IMR-90 (cell line): ENCODE measurements around the gene UGT1A10. TPM values are rescaled to one million over a fixed set of nuclear protein-coding genes. Genes with fewer than 3 reads are reported as not detected.
"Not testable (repeated sequence)": the region's sequence is repeated elsewhere in the genome, so short reads cannot be mapped to it uniquely, and the experiment has no call there.

Source experiments
- ATAC-seq: fragments of 200-7000 bp; cut with Tn5 transposase; 2 replicates; pipeline ENCODE4 v1.9.1; 2020; ENCODE audit warnings: low read depth, mild to moderate bottlenecking, moderate library complexity
- BruUV-seq: library from RNA; stranded (reverse); fragments of 400-500 nt; replicated peaks from 2 replicates; lab custom pipeline; 2021; lab: Mats Ljungman, UMichigan
- CTCF ChIA-PET: fragments of 300-600 bp; formaldehyde crosslinking; extraction: SDS; loops from one replicate; lab custom pipeline; 2021; ENCODE audit warnings: antibody characterized with exemption; lab: Yijun Ruan, JAX
- POLR2A ChIA-PET: fragments of 300-600 bp; sonication (Branson Sonifier 250); formaldehyde crosslinking; loops from one replicate; lab custom pipeline; 2022; ENCODE audit warnings: antibody characterized with exemption; ENCODE audit not compliant: unreplicated experiment; lab: Charles Lee
- DNase-seq: peaks from one replicate; pipeline ENCODE4 v3.0.0; 2013
- H2AFZ ChIP-seq: replicated peaks from 2 replicates; pipeline ENCODE3; 2013; ENCODE audit warnings: low read length, mild to moderate bottlenecking; ENCODE audit not compliant: poor library complexity
- H2AK5ac ChIP-seq: 2 replicates; pipeline ENCODE4 v1.6.1; 2013; ENCODE audit warnings: low read depth, low read length, inconsistent platforms
- H2AK9ac ChIP-seq: replicated peaks from 2 replicates; pipeline ENCODE3; 2013; ENCODE audit warnings: mild to moderate bottlenecking, low read depth, low read length, moderate library complexity; ENCODE audit not compliant: poor library complexity
- H2BK120ac ChIP-seq: 2 replicates; pipeline ENCODE4 v1.6.1; 2013; ENCODE audit warnings: low read depth, low read length, inconsistent platforms
- H2BK15ac ChIP-seq: 3 replicates; pipeline ENCODE4 v1.6.1; 2013; ENCODE audit warnings: low read depth, low read length, inconsistent platforms
- H2BK20ac ChIP-seq: 2 replicates; pipeline ENCODE4 v1.6.1; 2013; ENCODE audit warnings: low read depth, mild to moderate bottlenecking, inconsistent platforms, low read length, moderate library complexity
- H2BK5ac ChIP-seq: 2 replicates; pipeline ENCODE4 v1.6.1; 2013; ENCODE audit warnings: mild to moderate bottlenecking, low read depth, low read length, inconsistent platforms; ENCODE audit not compliant: poor library complexity, severe bottlenecking
- H3K14ac ChIP-seq: replicated peaks from 2 replicates; pipeline ENCODE4 v1.6.1; 2013; ENCODE audit warnings: low read depth, low read length, inconsistent platforms
- H3K18ac ChIP-seq: 2 replicates; pipeline ENCODE4 v1.6.1; 2013; ENCODE audit warnings: low read depth, low read length, control low read depth
- H3K23ac ChIP-seq: 2 replicates; pipeline ENCODE4 v1.6.1; 2013; ENCODE audit warnings: low read depth, low read length, inconsistent platforms
- H3K27ac ChIP-seq: 2 replicates; pipeline ENCODE4 v1.5.1; 2013; ENCODE audit warnings: mild to moderate bottlenecking, control low read depth, low read length; ENCODE audit not compliant: insufficient read depth
- H3K27me3 ChIP-seq: 2 replicates; pipeline ENCODE4 v1.6.1; 2013; ENCODE audit warnings: low read length; ENCODE audit not compliant: control insufficient read depth, insufficient read depth
- H3K36me3 ChIP-seq: 2 replicates; pipeline ENCODE4 v1.6.1; 2013; ENCODE audit warnings: low read length, mixed read lengths; ENCODE audit not compliant: control insufficient read depth, insufficient read depth
- H3K4ac ChIP-seq: 2 replicates; pipeline ENCODE4 v1.6.1; 2013; ENCODE audit warnings: low read depth, low read length, inconsistent platforms
- H3K4me1 ChIP-seq: 2 replicates; pipeline ENCODE4 v1.6.1; 2013; ENCODE audit warnings: low read length, mixed read lengths; ENCODE audit not compliant: control insufficient read depth, insufficient read depth
- H3K4me2 ChIP-seq: 2 replicates; pipeline ENCODE4 v1.6.1; 2013; ENCODE audit warnings: low read depth, mild to moderate bottlenecking, control low read depth, low read length, moderate library complexity
- H3K4me3 ChIP-seq: 2 replicates; pipeline ENCODE4 v1.5.1; 2013; ENCODE audit warnings: low read depth, mild to moderate bottlenecking, control low read depth, low read length, moderate library complexity; ENCODE audit not compliant: insufficient read depth
- H3K56ac ChIP-seq: 2 replicates; pipeline ENCODE4 v1.6.1; 2013; ENCODE audit warnings: low read length, inconsistent platforms; ENCODE audit not compliant: insufficient read depth; ENCODE audit errors: extremely low read depth
- H3K79me1 ChIP-seq, 2 experiments: 2 replicates each; pipeline ENCODE4 v1.6.1; 2013; ENCODE audit warnings: low read length in 2 of 2, inconsistent platforms in 1 of 2, low read depth in 1 of 2
- H3K9ac ChIP-seq: 2 replicates; pipeline ENCODE4 v1.6.1; 2013; ENCODE audit warnings: low read depth, low read length, control low read depth
- H3K9me1 ChIP-seq: 2 replicates; pipeline ENCODE4 v1.6.1; 2013; ENCODE audit warnings: low read length, inconsistent platforms; ENCODE audit not compliant: insufficient read depth
- H3K9me3 ChIP-seq: 2 replicates; pipeline ENCODE4 v1.6.1; 2013; ENCODE audit warnings: low read length; ENCODE audit not compliant: control insufficient read depth, insufficient read depth
- H4K20me1 ChIP-seq: 2 replicates; pipeline ENCODE4 v1.6.1; 2013; ENCODE audit warnings: low read length, inconsistent platforms; ENCODE audit not compliant: insufficient read depth
- H4K5ac ChIP-seq: 2 replicates; pipeline ENCODE4 v1.6.1; 2013; ENCODE audit warnings: mild to moderate bottlenecking, low read depth, low read length, control low read depth
- H4K8ac ChIP-seq, 2 experiments: 2 replicates each; pipeline ENCODE4 v1.6.1; 2013; ENCODE audit warnings: low read depth in 2 of 2, low read length in 2 of 2, control low read depth in 1 of 2, inconsistent platforms in 1 of 2
- H4K91ac ChIP-seq: 2 replicates; pipeline ENCODE4 v1.6.1; 2013; ENCODE audit warnings: low read depth, low read length, inconsistent platforms; ENCODE audit not compliant: insufficient read depth
- BHLHE40 ChIP-seq: fragments of 150-350 bp; IDR thresholded peaks from 2 replicates; pipeline ENCODE4 v1.6.1; 2016; ENCODE audit warnings: mild to moderate bottlenecking, low read depth, low read length
- CEBPB ChIP-seq: IDR thresholded peaks from 2 replicates; pipeline ENCODE4 v1.6.1; 2012; ENCODE audit warnings: low read depth, low read length, improper control_type of control experiment
- FOS ChIP-seq: fragments of 150-350 bp; IDR thresholded peaks from 2 replicates; pipeline ENCODE4 v1.6.1; 2016; ENCODE audit warnings: low read depth, low read length
- WGBS, 2 experiments: methylation state at CpG; one replicate each; pipeline versions ENCODE4 v1.1.5 to v1.1.7; 2013; ENCODE audit warnings: missing lambda C conversion rate in 2 of 2; ENCODE audit not compliant: insufficient read length in 1 of 2; ENCODE audit errors: extremely low coverage in 2 of 2; 5-methylcytosine and 5-hydroxymethylcytosine counted together
- dilution Hi-C: fragments of 300-500 bp; cut with HindIII; formaldehyde crosslinking; loops from one replicate; pipeline ENCODE4 v1.14.3; 2018; ENCODE audit warnings: low sequenced_read_pairs; ENCODE audit not compliant: unreplicated experiment
- in situ Hi-C: fragments of 300-500 bp; cut with MboI; formaldehyde crosslinking; loops from 3 replicates; pipeline ENCODE4 v1.14.3; 2019; ENCODE audit warnings: low sequenced_read_pairs, inconsistent platforms, mixed read lengths
- intact Hi-C: fragments of 100-400 bp; cut with micrococcal nuclease; formaldehyde crosslinking; loops from 2 replicates; pipeline ENCODE4 v1.10.0; 2022
- polyA plus RNA-seq, 3 experiments: library from polyadenylated mRNA; depleted of rRNA; stranded (reverse); fragments of >200 nt; gene quantifications; 2 replicates each; pipeline ENCODE4 v1.2.3, GENCODE V29; 2012; ENCODE audit warnings: low replicate concordance in 1 of 3
- total RNA-seq: library from RNA; depleted of rRNA; stranded (reverse); fragments of >200 nt; gene quantifications from 2 replicates; pipeline ENCODE4 v1.2.3, GENCODE V29; 2012

UGT1A10 gene
- total and polyA plus RNA-seq, 2 of the 4 experiments (the other 2 are of a cell fraction) = not detected

- no peaks in the 10 kb centered on the region for H4K20me1 ChIP-seq
- H3K18ac ChIP-seq = no peak overlapping the region
- no peak overlapping the region for H2BK5ac ChIP-seq
- TF ChIP-seq FOS (no peak), CEBPB (no peak), BHLHE40 (no peak)
- WGBS, 2 experiments = no CpG with 5 or more reads among the region's 1 CpG
- no peaks in the 10 kb centered on the region for H3K36me3 ChIP-seq
- no peak overlapping the region for H3K4me2 ChIP-seq
- H3K56ac ChIP-seq = no peak overlapping the region
- no peak for ATAC-seq
- in situ Hi-C loops (no loop called here), intact Hi-C loops (no loop called here), dilution Hi-C loops (no loop called here)
- H3K4me3 ChIP-seq = no peak overlapping the region
- H3K27ac ChIP-seq = no peak overlapping the region
- H2AFZ ChIP-seq = no peak overlapping the region
- no TSS peak for BruUV-seq
- DNase-seq = no peak
- H3K27me3 ChIP-seq = peaks cover 3% of the 10 kb centered on the region; the same call in 1 of the 2 replicates
- no peaks in the 10 kb centered on the region for H3K4me1 ChIP-seq
- CTCF ChIA-PET = no interaction called here
- no peak overlapping the region for H2BK15ac ChIP-seq
- no peak overlapping the region for H3K23ac ChIP-seq
- H2BK120ac ChIP-seq = no peak overlapping the region
- no peak overlapping the region for H4K5ac ChIP-seq
- no peak overlapping the region for H2AK9ac ChIP-seq
- no peak overlapping the region for H3K4ac ChIP-seq
- no peaks in the 10 kb centered on the region for H3K9me3 ChIP-seq
- no peak overlapping the region for H2BK20ac ChIP-seq
- POLR2A ChIA-PET = no interaction called here
- no peak overlapping the region for H4K8ac ChIP-seq
- no peak overlapping the region for H3K9ac ChIP-seq
- H4K91ac ChIP-seq = no peak overlapping the region
- no peaks in the 10 kb centered on the region for H3K9me1 ChIP-seq
- H3K14ac ChIP-seq = no peak overlapping the region
- no peaks in the 10 kb centered on the region for H3K79me1 ChIP-seq
- H2AK5ac ChIP-seq = no peak overlapping the region
These were observed 18.8 kb downstream of the UGT1A10 start for GRCh38 chr2:233655043-233655442.

GRCh38 chr2:233655943-233656342 is 19.7 kb downstream of the UGT1A10 start:
- in situ Hi-C loops, H3K14ac ChIP-seq, POLR2A ChIA-PET, intact Hi-C loops, DNase-seq, H4K91ac ChIP-seq, H3K9ac ChIP-seq, H2AK9ac ChIP-seq, H2BK120ac ChIP-seq, H3K27ac ChIP-seq, H3K9me1 ChIP-seq, H3K27me3 ChIP-seq, H4K20me1 ChIP-seq, H4K8ac ChIP-seq, H3K4me2 ChIP-seq, ATAC-seq, H3K4me1 ChIP-seq, H3K4ac ChIP-seq, H2BK20ac ChIP-seq, dilution Hi-C loops, H3K18ac ChIP-seq, H2BK5ac ChIP-seq, H3K79me1 ChIP-seq, H2BK15ac ChIP-seq, H2AFZ ChIP-seq, H2AK5ac ChIP-seq, H3K56ac ChIP-seq, H3K23ac ChIP-seq, H4K5ac ChIP-seq, H3K9me3 ChIP-seq, H3K36me3 ChIP-seq, BruUV-seq, CTCF ChIA-PET, H3K4me3 ChIP-seq: not testable (repeated sequence)
- WGBS, 2 experiments = no CpG with 5 or more reads among the region's 3 CpGs
